Endothelial cell of umbilical vein (primary cell): ENCODE data around the gene ACR. TPM values are rescaled to one million over a fixed set of nuclear protein-coding genes. Genes with fewer than 3 reads are reported as not detected.

ENCODE experiments used
- BruUV-seq: library from RNA; stranded (reverse); fragments of 400-500 nt; replicated peaks from 2 replicates; lab custom pipeline; 2021; lab: Mats Ljungman, UMichigan
- CTCF ChIA-PET: fragments of 300-600, 350-600 bp; sonication (Branson Sonifier 250); formaldehyde crosslinking; loops from one replicate; lab custom pipeline; 2021; ENCODE audit warnings: antibody characterized with exemption, inconsistent platforms; lab: Charles Lee
- POLR2A ChIA-PET: fragments of 300-600, 350-600 bp; sonication (Branson Sonifier 250); formaldehyde crosslinking; loops from one replicate; lab custom pipeline; 2021; ENCODE audit warnings: antibody characterized with exemption, inconsistent platforms; lab: Charles Lee
- DNase-seq: peaks from one replicate; pipeline ENCODE4 v3.0.0-alpha.2; 2011; ENCODE audit warnings: low read depth, low spot score
- FAIRE-seq: peaks from 2 replicates; lab custom pipeline; 2011; peaks lifted over from hg19 to GRCh38; lab: Jason Lieb, UNC
- H2AFZ ChIP-seq: 2 replicates; pipeline ENCODE4 v1.6.0; 2012; ENCODE audit warnings: low read depth, low read length, control low read depth, inconsistent platforms
- H3K27ac ChIP-seq: 2 replicates; pipeline ENCODE4 v1.5.1; 2011; ENCODE audit warnings: low read depth, mild to moderate bottlenecking, control low read depth, low read length, moderate library complexity; ENCODE audit not compliant: insufficient read depth
- H3K27me3 ChIP-seq, 2 experiments: 2 replicates each; pipeline versions ENCODE4 v1.6.0 to v1.6.1; 2011; ENCODE audit warnings: low read length in 2 of 2, mixed read lengths in 1 of 2; ENCODE audit not compliant: control insufficient read depth in 2 of 2, insufficient read depth in 2 of 2
- H3K36me3 ChIP-seq, 2 experiments: 2 replicates in 1 of 2; 3 replicates in 1 of 2; pipeline ENCODE4 v1.5.1; 2011; ENCODE audit warnings: low read length in 2 of 2, mild to moderate bottlenecking in 1 of 2, moderate library complexity in 1 of 2; ENCODE audit not compliant: control insufficient read depth in 2 of 2, insufficient read depth in 2 of 2; ENCODE audit errors: extremely low read depth in 1 of 2
- H3K4me1 ChIP-seq: 3 replicates; pipeline ENCODE4 v1.5.1; 2011; ENCODE audit warnings: mild to moderate bottlenecking, low read length; ENCODE audit not compliant: control insufficient read depth, insufficient read depth; ENCODE audit errors: extremely low read depth
- H3K4me2 ChIP-seq: 2 replicates; pipeline ENCODE4 v1.6.1; 2011; ENCODE audit warnings: low read length, control low read depth, mixed read lengths; ENCODE audit not compliant: insufficient read depth
- H3K4me3 ChIP-seq, 3 experiments: fragments of 200-600 bp in 1 of 3; sonication (generic), shearing (Covaris generic) in 1 of 3; replicated peaks in 1 of 3; 2 replicates each; pipeline ENCODE4 v1.5.1; 2011 to 2016; ENCODE audit warnings: control low read depth in 3 of 3, low read length in 3 of 3, mild to moderate bottlenecking in 2 of 3, inconsistent platforms in 1 of 3, low read depth in 1 of 3, moderate library complexity in 1 of 3; ENCODE audit not compliant: insufficient read depth in 1 of 3
- H3K79me2 ChIP-seq: 2 replicates; pipeline ENCODE4 v1.6.0; 2012; ENCODE audit warnings: low read length, inconsistent platforms; ENCODE audit not compliant: control insufficient read depth, insufficient read depth
- H3K9ac ChIP-seq: replicated peaks from 2 replicates; pipeline ENCODE3; 2011; ENCODE audit warnings: low read length, control low read depth; ENCODE audit not compliant: insufficient read depth; ENCODE audit errors: extremely low read depth
- H3K9me1 ChIP-seq: replicated peaks from 3 replicates; pipeline ENCODE4 v1.6.0; 2011; ENCODE audit warnings: mild to moderate bottlenecking, low read length; ENCODE audit not compliant: control insufficient read depth, insufficient read depth; ENCODE audit errors: extremely low read depth
- H3K9me3 ChIP-seq: replicated peaks from 2 replicates; pipeline ENCODE4 v1.5.1; 2012; ENCODE audit warnings: low read length, inconsistent platforms; ENCODE audit not compliant: control insufficient read depth, insufficient read depth
- H4K20me1 ChIP-seq: replicated peaks from 2 replicates; pipeline ENCODE3; 2011; ENCODE audit warnings: mild to moderate bottlenecking, low read length; ENCODE audit not compliant: control insufficient read depth, insufficient read depth; ENCODE audit errors: extremely low read depth
- CTCF ChIP-seq, 2 donors: IDR thresholded peaks; 1 replicate in 1 of 2; 2 replicates in 1 of 2; pipeline ENCODE4 v1.5.1; 2011; ENCODE audit warnings: low read length in 2 of 2, mild to moderate bottlenecking in 2 of 2, moderate library complexity in 2 of 2, control low read depth in 1 of 2, inconsistent platforms in 1 of 2, low read depth in 1 of 2; ENCODE audit not compliant: insufficient read depth in 1 of 2; ENCODE audit errors: extremely low read depth in 1 of 2
- EZH2 ChIP-seq: IDR thresholded peaks from 2 replicates; pipeline ENCODE4 v1.6.1; 2012; ENCODE audit warnings: borderline replicate concordance, low read depth, mild to moderate bottlenecking, moderate library complexity, low read length, inconsistent platforms; ENCODE audit not compliant: severe bottlenecking
- FOS ChIP-seq: IDR thresholded peaks from 2 replicates; pipeline ENCODE4 v1.6.1; 2011; ENCODE audit warnings: mild to moderate bottlenecking, low read length, moderate library complexity, borderline replicate concordance; ENCODE audit not compliant: insufficient read depth
- GATA2 ChIP-seq: IDR thresholded peaks from 2 replicates; pipeline ENCODE4 v1.7.0; 2011; ENCODE audit warnings: low read depth, mild to moderate bottlenecking, moderate library complexity, mixed read lengths, low read length; ENCODE audit not compliant: insufficient read length, insufficient read depth
- MYC ChIP-seq: IDR thresholded peaks from one replicate; pipeline ENCODE4 v1.6.1; 2011; ENCODE audit warnings: mild to moderate bottlenecking, low read depth, low read length
- POLR2A ChIP-seq: IDR thresholded peaks from 2 replicates; pipeline ENCODE4 v1.6.1; 2012; ENCODE audit warnings: low read depth, mild to moderate bottlenecking, control low read depth, low read length
- POLR2AphosphoS5 ChIP-seq: IDR thresholded peaks from 2 replicates; pipeline ENCODE4 v1.6.1; 2012; ENCODE audit warnings: low read depth, mild to moderate bottlenecking, control low read depth, low read length, moderate library complexity; ENCODE audit not compliant: insufficient read depth
- dilution Hi-C: fragments of 300-500 bp; cut with MboI; formaldehyde crosslinking; loops from one replicate; pipeline ENCODE4 v1.15.0; 2019; ENCODE audit warnings: low sequenced_read_pairs; ENCODE audit not compliant: extremely low pct_ligation_motif_present
- intact Hi-C: fragments of 100-400 bp; cut with micrococcal nuclease; formaldehyde crosslinking; loops from one replicate; pipeline ENCODE4 v1.10.0; 2022
- polyA plus RNA-seq, 4 experiments: library from polyadenylated mRNA; depleted of rRNA in 3 of 4; stranded (reverse) in 3 of 4; unstranded in 1 of 4; fragments of >200 nt; gene quantifications; 2 replicates each; pipeline versions ENCODE4 v1.2.1 to v1.2.3, GENCODE V29; 2011 to 2012; ENCODE audit warnings: missing spikeins in 1 of 4
- total RNA-seq: library from RNA; stranded (reverse); gene quantifications from 2 replicates; pipeline ENCODE4 v1.2.3, GENCODE V29; 2021
- TF ChIP-seq, protein P1 (sequence below): IDR thresholded peaks from 2 replicates; pipeline ENCODE4 v1.6.1; 2011; ENCODE audit not compliant: insufficient read depth, insufficient read length

ACR gene
- total and polyA plus RNA-seq, 2 donors (not counting 3 experiments of a cell fraction or from before 2014, with no cell fraction given) = 0.91 to 4.1 TPM

DNA sequence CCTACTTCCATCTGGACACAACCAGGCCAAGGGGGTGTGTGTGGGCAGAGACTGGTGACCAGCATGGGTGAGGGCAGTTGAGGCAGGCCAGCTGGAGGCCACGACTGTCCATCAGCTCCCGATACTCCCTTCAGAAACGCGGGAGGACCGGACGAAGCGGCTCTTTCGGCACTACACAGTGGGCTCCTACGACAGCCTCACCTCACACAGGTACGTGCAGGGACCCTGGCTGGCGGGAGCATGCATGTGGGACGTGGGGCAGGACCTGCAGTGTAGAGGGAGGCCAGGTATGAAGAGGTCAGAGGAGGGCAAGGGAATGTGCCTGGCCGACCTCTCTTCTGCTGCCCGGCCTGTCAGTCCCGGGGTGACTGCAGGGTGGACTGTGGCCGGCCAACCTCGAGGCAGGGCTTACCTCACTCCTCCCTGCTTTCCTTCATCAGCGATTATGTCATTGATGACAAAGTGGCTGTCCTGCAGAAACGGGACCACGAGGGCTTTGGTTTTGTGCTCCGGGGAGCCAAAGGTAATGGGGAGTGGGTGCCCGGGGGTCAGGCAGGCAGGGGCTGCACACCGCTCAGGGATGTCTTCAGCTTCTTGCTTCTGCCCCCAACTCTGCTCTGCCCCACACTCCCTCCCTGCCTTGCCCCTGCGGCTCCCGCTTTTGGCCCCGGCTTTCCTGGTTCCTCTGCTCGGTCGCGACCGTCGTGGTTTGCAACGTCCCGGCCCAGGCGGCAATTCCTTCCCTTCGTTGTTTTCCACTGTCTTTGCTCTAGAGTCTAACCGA lies 34.1 kb upstream of the ACR start:
- Histone ChIP-seq H2AFZ (no peak overlapping the region), H3K9me3 (no peaks in the 10 kb centered on the region), H3K79me2 (peaks cover 63% of the 10 kb centered on the region), H3K4me2 (no peak overlapping the region), H3K4me3 (no peak overlapping the region), H3K27me3 (no peaks in the 10 kb centered on the region), H3K9ac (no peak overlapping the region), H3K4me1 (no peaks in the 10 kb centered on the region), H3K36me3 (peaks cover 42 to 77% of the 10 kb centered on the region in 2 experiments), H3K27ac (no peak overlapping the region), H4K20me1 (no peaks in the 10 kb centered on the region), H3K9me1 (no peaks in the 10 kb centered on the region)
- CTCF ChIA-PET = interaction anchor here (2.1 kb wide), 1 partner anchor 78 kb away, joined by 4 read pairs; no protein-coding TSS in a partner anchor
- POLR2A ChIA-PET = no interaction called here
- no TSS peak for BruUV-seq
- intact Hi-C loops = no loop called here
- FAIRE-seq (no peak), DNase-seq (no peak)
- TF ChIP-seq EZH2 (no peak), POLR2AphosphoS5 (no peak), FOS (no peak), CTCF (IDR thresholded peaks at IDR 0.05; ENCODE audit: extremely low read depth in 1 of 2, insufficient read depth in 1 of 2, low read depth in 1 of 2, low read length in 2 of 2) (no peak), POLR2A (no peak), GATA2 (no peak), MYC (no peak)
- TF ChIP-seq, protein P1, sequence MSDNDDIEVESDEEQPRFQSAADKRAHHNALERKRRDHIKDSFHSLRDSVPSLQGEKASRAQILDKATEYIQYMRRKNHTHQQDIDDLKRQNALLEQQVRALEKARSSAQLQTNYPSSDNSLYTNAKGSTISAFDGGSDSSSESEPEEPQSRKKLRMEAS = no peak
- dilution Hi-C loops = no loop called here
